GM12878 (cell line): ENCODE measurements around the gene PXDC1. TPM values are rescaled to one million over a fixed set of nuclear protein-coding genes. Genes with fewer than 3 reads are reported as not detected.
A peak's percentile ranks its signal among the peaks of the same experiment; 100 is the strongest.

Experiments
- ATAC-seq: fragments of 200-7000 bp; cut with Tn5 transposase; 3 replicates; pipeline ENCODE4 v1.9.1; 2020; ENCODE audit warnings: mild to moderate bottlenecking, moderate library complexity
- BruUV-seq: library from RNA; stranded (reverse); fragments of 400-500 nt; replicated peaks from 2 replicates; lab custom pipeline; 2021; lab: Mats Ljungman, UMichigan
- CTCF ChIA-PET: fragments of 300-600 bp; sonication (Branson Sonifier 250); formaldehyde crosslinking; extraction: SDS; loops from one replicate; lab custom pipeline; 2021; ENCODE audit warnings: inconsistent platforms; lab: Yijun Ruan, JAX
- POLR2A ChIA-PET: fragments of 350-600 bp; formaldehyde crosslinking; extraction: SDS; loops from one replicate; lab custom pipeline; 2021; ENCODE audit warnings: inconsistent platforms; lab: Charles Lee
- RAD21 ChIA-PET: fragments of 300-600 bp; sonication (Branson Sonifier 250); formaldehyde crosslinking; loops from one replicate; lab custom pipeline; 2023; ENCODE audit warnings: antibody characterized with exemption; ENCODE audit not compliant: unreplicated experiment; lab: Charles Lee
- SMC1A ChIA-PET: fragments of 300-600 bp; sonication (Branson Sonifier 250); formaldehyde crosslinking; loops from one replicate; lab custom pipeline; 2023; ENCODE audit not compliant: unreplicated experiment, uncharacterized antibody; lab: Charles Lee
- DNase-seq: peaks from one replicate; pipeline ENCODE4 v3.0.0-alpha.2; 2011; ENCODE audit warnings: low read depth, low spot score
- FAIRE-seq: peaks from 3 replicates; lab custom pipeline; 2011; peaks lifted over from hg19 to GRCh38; lab: Jason Lieb, UNC
- H2AFZ ChIP-seq: 2 replicates; pipeline ENCODE4 v1.6.0; 2011; ENCODE audit warnings: low read depth, low read length, control low read depth; ENCODE audit not compliant: control insufficient read depth
- H3K27ac ChIP-seq: 2 replicates; pipeline ENCODE4 v1.5.1; 2011; ENCODE audit warnings: control low read depth; ENCODE audit not compliant: control insufficient read depth, insufficient read depth
- H3K27me3 ChIP-seq, 2 experiments: replicated peaks in 1 of 2; 2 replicates each; pipeline versions ENCODE4 v1.6.0 to v1.6.1; 2011; ENCODE audit warnings: low read length in 1 of 2; ENCODE audit not compliant: control insufficient read depth in 2 of 2, insufficient read depth in 2 of 2
- H3K36me3 ChIP-seq, 2 experiments: 2 replicates each; pipeline ENCODE4 v1.5.1; 2011; ENCODE audit warnings: low read length in 1 of 2; ENCODE audit not compliant: control insufficient read depth in 2 of 2, insufficient read depth in 2 of 2
- H3K4me1 ChIP-seq: 2 replicates; pipeline ENCODE4 v1.6.1; 2011; ENCODE audit warnings: mild to moderate bottlenecking, low read length, moderate library complexity, mixed read lengths; ENCODE audit not compliant: control insufficient read depth, insufficient read depth
- H3K4me2 ChIP-seq: 2 replicates; pipeline ENCODE4 v1.6.0; 2011; ENCODE audit warnings: control low read depth; ENCODE audit not compliant: control insufficient read depth, insufficient read depth
- H3K4me3 ChIP-seq: fragments of 200-600 bp; sonication (generic); 2 replicates; pipeline ENCODE4 v1.5.1; 2016
- H3K79me2 ChIP-seq: 2 replicates; pipeline ENCODE4 v1.6.0; 2011; ENCODE audit warnings: low read length; ENCODE audit not compliant: control insufficient read depth, insufficient read depth
- H3K9ac ChIP-seq: 2 replicates; pipeline ENCODE4 v1.8.0; 2011; ENCODE audit warnings: low read length, control low read depth, mixed read lengths; ENCODE audit not compliant: control insufficient read depth, insufficient read depth
- H3K9me3 ChIP-seq: replicated peaks from 3 replicates; pipeline ENCODE4 v1.5.1; 2011; ENCODE audit warnings: mild to moderate bottlenecking, low read length; ENCODE audit not compliant: control insufficient read depth, insufficient read depth
- H4K20me1 ChIP-seq: 2 replicates; pipeline ENCODE4 v1.6.0; 2011; ENCODE audit not compliant: control insufficient read depth, insufficient read depth
- BHLHE40 ChIP-seq, 2 experiments: fragments of 450-650 bp in 1 of 2; IDR thresholded peaks; 2 replicates each; pipeline ENCODE4 v1.6.1; 2011 to 2017; ENCODE audit warnings: low read depth in 2 of 2, borderline replicate concordance in 1 of 2, improper control_type of control experiment in 1 of 2, low read length in 1 of 2, mild to moderate bottlenecking in 1 of 2
- CHD2 ChIP-seq: IDR thresholded peaks from 2 replicates; pipeline ENCODE4 v1.6.1; 2011; ENCODE audit warnings: low read depth, low read length, improper control_type of control experiment, borderline replicate concordance
- CREM ChIP-seq: IDR thresholded peaks from 2 replicates; pipeline ENCODE4 v1.6.1; 2014; ENCODE audit warnings: antibody characterized with exemption, low read depth
- DPF2 ChIP-seq: fragments of 450-650 bp; IDR thresholded peaks from 2 replicates; pipeline ENCODE4 v1.6.1; 2017; ENCODE audit warnings: mild to moderate bottlenecking
- GABPA ChIP-seq: IDR thresholded peaks from 2 replicates; pipeline ENCODE4 v1.6.1; 2014; ENCODE audit warnings: antibody characterized with exemption, low read depth, mild to moderate bottlenecking, inconsistent platforms
- HCFC1 ChIP-seq: fragments of 150-350 bp; IDR thresholded peaks from 2 replicates; pipeline ENCODE4 v1.6.1; 2014; ENCODE audit warnings: low read length
- IKZF1 ChIP-seq: fragments of 450-650 bp; conservative IDR thresholded peaks from 2 replicates; pipeline ENCODE4 v1.6.1; 2017; ENCODE audit warnings: antibody characterized with exemption, mild to moderate bottlenecking
- NR2F1 ChIP-seq: fragments of 450-650 bp; conservative IDR thresholded peaks from 2 replicates; pipeline ENCODE4 v1.6.1; 2017; ENCODE audit warnings: mild to moderate bottlenecking
- RB1 ChIP-seq: fragments of 450-650 bp; formaldehyde crosslinking; IDR thresholded peaks from 2 replicates; pipeline ENCODE4 v1.6.1; 2017; ENCODE audit warnings: mild to moderate bottlenecking, borderline replicate concordance
- RUNX3 ChIP-seq: IDR thresholded peaks from 2 replicates; pipeline ENCODE4 v1.6.1; 2012; ENCODE audit warnings: low read length, inconsistent platforms
- SRF ChIP-seq, 2 experiments: IDR thresholded peaks; 2 replicates each; pipeline ENCODE4 v1.6.1; 2011; ENCODE audit warnings: low read depth in 2 of 2, low read length in 2 of 2, mild to moderate bottlenecking in 1 of 2, moderate library complexity in 1 of 2
- STAT3 ChIP-seq: IDR thresholded peaks from 2 replicates; pipeline ENCODE4 v1.6.1; 2011; ENCODE audit warnings: low read depth, low read length, improper control_type of control experiment
- USF1 ChIP-seq: IDR thresholded peaks from 2 replicates; pipeline ENCODE4 v1.6.1; 2011; ENCODE audit warnings: borderline replicate concordance, low read depth, mild to moderate bottlenecking, moderate library complexity, mixed read lengths, low read length; ENCODE audit not compliant: insufficient read depth; ENCODE audit errors: extremely low read length
- YY1 ChIP-seq: IDR thresholded peaks from 2 replicates; pipeline ENCODE4 v1.6.1; 2011; ENCODE audit warnings: low read depth, mild to moderate bottlenecking, low read length
- ZNF384 ChIP-seq: IDR thresholded peaks from 2 replicates; pipeline ENCODE4 v1.6.1; 2012; ENCODE audit warnings: low read depth, mild to moderate bottlenecking, low read length, improper control_type of control experiment, borderline replicate concordance
- WGBS: methylation state at CpG from one replicate; pipeline ENCODE4 v1.1.6; 2016; ENCODE audit warnings: low lambda C conversion rate; ENCODE audit not compliant: insufficient replicate concordance, insufficient coverage; ENCODE audit errors: missing lambda C conversion rate; 5-methylcytosine and 5-hydroxymethylcytosine counted together
- in situ Hi-C: fragments of 300-500 bp; cut with MboI; formaldehyde crosslinking; loops from 9 replicates; pipeline ENCODE4 v1.14.3; 2018; ENCODE audit warnings: mixed read lengths
- intact Hi-C: fragments of 100-400 bp; cut with micrococcal nuclease; formaldehyde crosslinking; loops from one replicate; pipeline ENCODE4 v1.14.2; 2022; ENCODE audit not compliant: unreplicated experiment
- polyA plus RNA-seq, 11 experiments: library from polyadenylated mRNA; depleted of rRNA in 4 of 11; unstranded in 6 of 11; stranded (reverse) in 5 of 11; fragments of >200 nt; fragmentation: Nextera tagmentation in 4 of 11; fragmentation: Illumina TruSeq in 1 of 11; extraction: Ambion mirVana in 4 of 11; extraction: Trizol in 1 of 11; gene quantifications; 1 replicate in 1 of 11; 2 replicates in 10 of 11; pipeline versions ENCODE4 v1.2.1 to v1.2.3, GENCODE V29; 2011 to 2016; ENCODE audit warnings: inconsistent platforms in 2 of 11, missing spikeins in 2 of 11, low read depth in 1 of 11
- total RNA-seq, 4 experiments: library from RNA; depleted of rRNA in 3 of 4; stranded (reverse); fragments of >200 nt in 3 of 4; fragmentation: Illumina TruSeq in 1 of 4; extraction: Trizol in 1 of 4; gene quantifications; 2 replicates each; pipeline versions ENCODE4 v1.2.1 to v1.2.3, GENCODE V29; 2013 to 2021
- TF ChIP-seq, protein P1 (sequence below): IDR thresholded peaks from 2 replicates; pipeline ENCODE4 v1.6.1; 2012; ENCODE audit warnings: mild to moderate bottlenecking, low read depth, low read length

Gene PXDC1
- total and polyA plus RNA-seq, 10 of the 15 experiments (the other 5 are each of a cell fraction or from before 2014, with no cell fraction given): 0.03 to 0.72 (median 0.32) TPM; not detected in 2

GRCh38 chr6:3726421-3726820 is 25.1 kb downstream of the PXDC1 start:
- no peak for TF ChIP-seq GABPA
- TF ChIP-seq IKZF1: peak; percentile 39; the same call in 1 of the 2 replicates
- 0 out of 2 replicates have a peak, but pooled peaks have one; percentile 17 for TF ChIP-seq CREM
- TF ChIP-seq USF1: no peak
- TF ChIP-seq RB1: no peak
- no peak for TF ChIP-seq STAT3
- no peak for TF ChIP-seq SRF (IDR thresholded peaks at IDR 0.05; ENCODE audit: low read depth in 2 of 2, low read length in 2 of 2)
- TF ChIP-seq NR2F1: peak; percentile 60; the same call in 1 of the 2 replicates
- TF ChIP-seq, protein P1, sequence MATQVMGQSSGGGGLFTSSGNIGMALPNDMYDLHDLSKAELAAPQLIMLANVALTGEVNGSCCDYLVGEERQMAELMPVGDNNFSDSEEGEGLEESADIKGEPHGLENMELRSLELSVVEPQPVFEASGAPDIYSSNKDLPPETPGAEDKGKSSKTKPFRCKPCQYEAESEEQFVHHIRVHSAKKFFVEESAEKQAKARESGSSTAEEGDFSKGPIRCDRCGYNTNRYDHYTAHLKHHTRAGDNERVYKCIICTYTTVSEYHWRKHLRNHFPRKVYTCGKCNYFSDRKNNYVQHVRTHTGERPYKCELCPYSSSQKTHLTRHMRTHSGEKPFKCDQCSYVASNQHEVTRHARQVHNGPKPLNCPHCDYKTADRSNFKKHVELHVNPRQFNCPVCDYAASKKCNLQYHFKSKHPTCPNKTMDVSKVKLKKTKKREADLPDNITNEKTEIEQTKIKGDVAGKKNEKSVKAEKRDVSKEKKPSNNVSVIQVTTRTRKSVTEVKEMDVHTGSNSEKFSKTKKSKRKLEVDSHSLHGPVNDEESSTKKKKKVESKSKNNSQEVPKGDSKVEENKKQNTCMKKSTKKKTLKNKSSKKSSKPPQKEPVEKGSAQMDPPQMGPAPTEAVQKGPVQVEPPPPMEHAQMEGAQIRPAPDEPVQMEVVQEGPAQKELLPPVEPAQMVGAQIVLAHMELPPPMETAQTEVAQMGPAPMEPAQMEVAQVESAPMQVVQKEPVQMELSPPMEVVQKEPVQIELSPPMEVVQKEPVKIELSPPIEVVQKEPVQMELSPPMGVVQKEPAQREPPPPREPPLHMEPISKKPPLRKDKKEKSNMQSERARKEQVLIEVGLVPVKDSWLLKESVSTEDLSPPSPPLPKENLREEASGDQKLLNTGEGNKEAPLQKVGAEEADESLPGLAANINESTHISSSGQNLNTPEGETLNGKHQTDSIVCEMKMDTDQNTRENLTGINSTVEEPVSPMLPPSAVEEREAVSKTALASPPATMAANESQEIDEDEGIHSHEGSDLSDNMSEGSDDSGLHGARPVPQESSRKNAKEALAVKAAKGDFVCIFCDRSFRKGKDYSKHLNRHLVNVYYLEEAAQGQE: no peak
- 0 out of 2 replicates have a peak, but pooled peaks have one; percentile 34 for TF ChIP-seq DPF2
- 0 out of 2 replicates have a peak, but pooled peaks have one; percentile 14 for TF ChIP-seq YY1
- TF ChIP-seq HCFC1: no peak
- TF ChIP-seq BHLHE40 (IDR thresholded peaks at IDR 0.05; ENCODE audit: borderline replicate concordance in 1 of 2, low read depth in 2 of 2, low read length in 1 of 2): peak in 1 of 2 experiments; percentile 65; a peak in 2 of 4 replicates
- peak; percentile 59 for TF ChIP-seq RUNX3
- no peak for TF ChIP-seq CHD2
- TF ChIP-seq ZNF384: no peak
- Histone ChIP-seq H3K4me2 (0 out of 2 replicates have a peak overlapping the region, but pooled peaks have one; percentile 13), H3K27me3 (no peaks in the 10 kb centered on the region), H4K20me1 (no peaks in the 10 kb centered on the region), H3K79me2 (no peaks in the 10 kb centered on the region), H3K9me3 (no peaks in the 10 kb centered on the region), H3K27ac (no peak overlapping the region), H3K4me1 (no peaks in the 10 kb centered on the region; the same call in 1 of the 2 replicates), H3K4me3 (no peak overlapping the region), H3K9ac (no peak overlapping the region), H3K36me3 (no peaks in the 10 kb centered on the region), H2AFZ (no peak overlapping the region)
- CTCF ChIA-PET: interaction anchor here (2.2 kb wide), 1 partner anchor 447 kb away, joined by 6 read pairs; no protein-coding TSS in a partner anchor
- in situ Hi-C loops (no loop called here), intact Hi-C loops (no loop called here)
- no peak for FAIRE-seq
- peak; percentile 68 for ATAC-seq
- RAD21 ChIA-PET: no interaction called here
- POLR2A ChIA-PET: no interaction called here
- BruUV-seq: no TSS peak
- SMC1A ChIA-PET: interaction anchor here (0.9 kb wide), 1 partner anchor 447 kb away, joined by 3 read pairs; no protein-coding TSS in a partner anchor
- DNase-seq: no peak
- WGBS: 35% methylated on average over 13 of the region's 13 CpGs
